Colon (tissue), 2 donors: Measurements from ENCODE around the gene ABCF2.

Source experiments
- FAIRE-seq: peaks from 2 replicates; lab custom pipeline; 2012; peaks lifted over from hg19 to GRCh38; lab: Jason Lieb, UNC
- donor health status: control.
- donor health status: control.

The ABCF2 gene

DNA sequence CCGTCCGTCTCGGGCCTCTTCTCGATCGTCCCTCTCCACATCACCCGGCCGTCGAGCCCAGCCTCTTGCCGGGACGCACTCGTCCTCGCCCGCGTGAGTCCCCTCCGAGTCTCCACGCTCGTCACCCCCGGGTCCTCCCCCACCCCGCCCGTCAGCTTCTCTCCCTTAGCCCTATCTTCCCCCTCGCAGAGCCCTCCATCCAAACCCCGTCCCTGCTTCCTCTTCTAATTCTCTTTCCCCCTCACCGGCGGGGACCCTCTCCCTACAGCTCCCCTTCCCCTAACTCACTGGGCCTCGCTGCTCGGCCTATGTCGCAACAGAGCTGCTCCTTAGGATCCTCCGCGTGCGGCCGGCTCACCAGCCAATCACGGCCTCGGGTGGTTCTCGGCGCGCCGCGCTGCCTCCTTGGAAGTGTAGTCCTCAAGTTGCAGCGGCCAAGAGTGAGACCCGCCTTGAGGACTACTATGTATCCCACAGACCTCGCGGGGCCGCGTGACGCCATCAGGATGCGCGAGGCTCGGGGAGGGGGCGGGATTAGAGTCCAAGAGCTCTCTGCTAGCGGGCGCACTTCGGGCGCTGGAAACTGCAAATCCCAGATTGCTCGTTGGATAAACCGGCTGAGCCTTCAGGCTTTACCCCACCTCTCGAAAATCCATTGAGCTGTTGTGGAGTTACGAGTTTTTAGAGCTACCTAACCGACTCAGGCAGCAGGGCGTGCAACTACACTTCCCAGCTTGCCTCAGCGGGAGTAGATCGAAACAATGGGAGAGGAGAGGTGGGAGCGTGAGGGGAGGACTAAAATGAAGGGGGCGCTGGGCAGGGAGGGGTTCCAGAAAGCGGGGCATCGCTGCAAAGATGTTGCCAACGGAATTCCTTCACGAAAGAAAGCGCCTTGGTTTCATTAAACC lies at the start of gene ABCF2:
Gene ABCF2 (minus strand): TSS at position 331 of the 908 bp plus-strand sequence. CDS start 747 bp downstream, outside the sequence.
- peak; percentile 24 for FAIRE-seq

DNA sequence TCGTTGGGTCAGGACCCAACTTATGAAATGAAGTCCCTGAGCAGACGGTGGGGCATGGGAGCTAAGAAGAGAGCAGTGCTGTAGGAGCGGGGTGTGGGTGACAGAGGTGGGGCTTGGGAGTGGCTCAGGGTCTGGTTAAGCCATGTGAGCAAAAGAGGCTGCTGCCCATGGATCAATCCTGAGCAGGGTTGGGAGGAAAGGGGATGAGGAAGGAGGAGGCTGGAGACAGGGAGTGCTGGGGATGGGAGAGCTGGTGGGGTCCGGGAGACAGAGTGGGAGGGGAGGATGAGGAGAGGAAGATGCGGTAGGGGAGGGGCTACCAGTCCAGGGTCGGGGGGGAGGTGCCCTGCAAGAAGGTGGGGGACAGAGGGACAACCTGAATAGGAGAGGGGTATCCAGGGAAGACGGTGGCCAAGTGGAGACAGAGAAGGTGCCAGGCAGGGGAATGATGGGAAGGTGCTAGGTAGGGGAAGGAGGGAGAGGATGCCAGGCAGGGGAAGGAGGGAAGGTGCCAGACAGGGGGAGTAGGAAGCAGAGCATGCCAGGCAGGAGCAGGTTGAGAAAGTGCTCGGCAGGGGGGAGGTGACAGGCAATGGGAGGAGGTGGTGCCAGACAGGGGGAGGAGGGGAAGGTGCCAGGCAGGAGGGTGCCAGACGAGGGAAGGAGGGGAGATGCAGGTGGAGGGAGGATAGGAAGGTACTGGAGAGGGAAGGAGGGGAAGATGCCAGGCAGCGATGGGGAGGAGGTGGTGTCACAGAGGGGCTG lies 49.0 kb upstream of the ABCF2 start:
- FAIRE-seq, result no peak

DNA sequence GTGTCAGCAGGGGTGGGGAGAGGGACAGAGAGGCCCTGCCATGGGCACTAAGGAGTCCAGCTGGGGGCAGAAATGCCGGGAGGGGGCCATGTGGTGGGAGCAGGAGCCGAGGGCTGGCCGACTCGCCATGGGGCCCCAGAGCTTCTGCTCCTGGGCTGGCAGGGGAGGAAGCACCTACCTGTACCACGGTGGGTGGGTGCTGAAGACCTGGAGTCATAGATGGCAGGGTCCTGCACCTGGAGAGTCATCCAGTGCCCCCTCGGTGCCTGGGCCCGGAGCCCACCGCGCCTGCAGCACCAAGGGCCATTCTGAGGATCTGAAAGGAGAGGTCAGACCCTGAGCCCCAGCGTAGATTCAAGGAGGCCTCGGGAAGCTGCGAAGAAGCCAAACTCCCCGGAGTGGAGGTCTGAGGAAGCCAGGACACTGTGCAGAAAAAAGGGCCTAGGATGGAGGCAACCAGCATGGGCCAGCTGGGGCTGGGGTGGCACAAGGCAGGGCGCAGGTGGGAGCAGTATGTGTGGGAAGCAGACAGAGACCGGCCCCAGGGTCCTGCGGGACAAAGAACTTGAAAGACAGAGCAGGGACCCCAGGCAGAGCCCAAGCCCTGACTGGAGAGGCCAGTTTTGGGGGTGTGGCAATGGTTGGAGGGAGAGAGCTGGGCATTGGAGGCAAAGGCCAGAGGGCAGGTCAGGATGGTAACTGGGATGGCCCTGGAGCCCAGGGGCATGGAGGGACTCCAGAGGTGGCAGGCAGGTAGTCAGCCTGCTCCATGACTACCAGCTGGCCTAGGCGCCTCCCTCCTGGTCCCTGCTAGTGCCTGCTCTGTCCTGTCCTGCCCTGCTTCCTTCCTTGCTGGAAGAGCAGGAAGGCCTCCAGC lies 48.2 kb upstream of the ABCF2 start:
- no peak for FAIRE-seq

DNA sequence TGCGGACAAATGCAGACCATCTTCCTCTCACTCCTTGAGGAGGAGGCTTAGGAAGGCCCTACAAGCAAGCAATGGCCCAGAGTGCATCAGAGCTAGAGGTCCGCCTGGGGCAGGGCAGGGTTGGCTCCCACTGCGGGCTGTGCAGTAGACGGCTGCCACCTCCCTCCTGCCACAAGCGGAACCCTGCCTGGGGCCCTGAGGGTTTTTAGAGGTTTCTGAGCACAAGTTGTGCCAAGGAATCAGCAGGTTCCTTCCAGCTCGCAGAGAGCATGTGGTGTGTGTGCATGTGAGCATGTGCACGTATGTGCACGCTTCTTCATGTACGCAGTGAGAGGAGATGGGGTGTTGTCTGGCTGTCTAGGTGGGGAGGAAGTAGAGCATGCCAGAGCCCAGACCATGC lies 47.4 kb upstream of the ABCF2 start:
- FAIRE-seq, result no peak

DNA sequence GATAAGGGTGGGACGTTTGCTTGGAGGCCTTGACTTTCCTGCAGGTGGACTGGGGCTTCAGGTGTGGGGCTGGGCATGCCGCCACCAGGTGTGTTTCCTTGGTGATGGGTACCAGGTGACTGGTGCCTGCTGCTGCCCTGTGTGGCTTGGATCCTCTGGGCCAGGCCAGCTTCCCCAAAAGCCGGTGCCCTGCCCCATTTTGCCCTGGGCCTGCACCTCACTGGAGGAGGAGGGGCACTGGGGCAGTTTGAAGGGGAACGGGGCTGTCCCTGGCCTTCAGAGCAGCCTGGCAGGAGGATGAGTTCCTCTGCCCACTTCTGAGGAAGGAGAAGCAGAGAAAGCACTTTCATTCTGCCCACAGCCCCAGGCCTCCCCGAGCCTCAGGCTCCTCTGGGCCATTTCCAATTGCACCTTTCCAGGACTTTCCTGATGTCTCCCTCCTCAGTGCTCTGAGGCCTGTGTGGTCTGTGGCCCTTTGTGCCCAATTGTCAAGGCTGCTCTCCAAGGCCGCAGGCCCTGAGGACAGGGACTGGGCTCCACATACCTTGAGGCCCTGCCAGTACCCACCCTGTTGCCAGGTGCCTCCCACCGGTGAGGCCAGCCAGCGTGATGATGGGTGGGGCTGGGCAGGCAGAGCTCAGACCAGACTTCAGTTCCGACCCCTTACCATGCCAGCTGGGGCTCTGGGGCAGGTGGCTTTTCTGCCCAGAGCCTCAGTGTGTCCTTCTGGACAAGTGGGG lies 46.8 kb upstream of the ABCF2 start:
- FAIRE-seq, result no peak

DNA sequence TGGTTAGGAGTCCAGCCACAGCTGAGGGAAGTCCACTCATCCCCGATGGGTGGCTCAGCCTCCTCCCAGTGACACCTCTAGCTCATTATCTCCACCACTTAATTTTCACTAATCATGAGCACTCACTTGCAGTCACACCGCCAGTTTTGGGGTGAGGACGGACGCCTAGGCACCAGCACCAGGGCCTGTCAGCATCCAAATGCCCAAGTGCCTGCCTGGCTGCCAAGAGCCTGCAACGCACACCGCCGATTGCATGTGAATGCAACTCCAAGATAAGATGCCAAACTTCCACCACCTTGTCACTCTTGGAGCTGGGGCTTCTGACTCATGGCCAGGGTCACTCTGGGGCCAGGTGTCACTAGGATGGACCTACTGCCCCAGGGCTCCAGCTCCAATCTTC lies 45.9 kb upstream of the ABCF2 start:
- no peak for FAIRE-seq

DNA sequence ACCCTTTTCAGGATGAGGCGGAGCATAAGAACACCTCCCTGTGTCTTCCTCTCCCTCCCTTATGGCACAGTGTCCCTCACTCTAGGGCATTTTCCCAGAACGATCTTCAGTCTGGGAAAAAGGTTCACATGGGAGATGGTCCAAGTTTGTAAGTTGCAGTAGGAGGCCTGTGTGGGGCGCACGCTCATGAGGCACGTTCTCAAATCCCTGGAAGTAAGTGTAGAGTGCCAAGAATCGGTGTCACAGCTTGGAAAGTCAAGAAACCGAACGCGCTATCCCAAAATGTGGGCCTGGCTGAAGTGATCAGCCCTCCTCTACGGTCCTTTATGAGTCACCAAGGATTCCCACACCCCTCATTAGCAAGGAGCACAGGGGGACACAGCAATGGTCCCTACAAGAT lies 45.4 kb upstream of the ABCF2 start:
- FAIRE-seq, result no peak

DNA sequence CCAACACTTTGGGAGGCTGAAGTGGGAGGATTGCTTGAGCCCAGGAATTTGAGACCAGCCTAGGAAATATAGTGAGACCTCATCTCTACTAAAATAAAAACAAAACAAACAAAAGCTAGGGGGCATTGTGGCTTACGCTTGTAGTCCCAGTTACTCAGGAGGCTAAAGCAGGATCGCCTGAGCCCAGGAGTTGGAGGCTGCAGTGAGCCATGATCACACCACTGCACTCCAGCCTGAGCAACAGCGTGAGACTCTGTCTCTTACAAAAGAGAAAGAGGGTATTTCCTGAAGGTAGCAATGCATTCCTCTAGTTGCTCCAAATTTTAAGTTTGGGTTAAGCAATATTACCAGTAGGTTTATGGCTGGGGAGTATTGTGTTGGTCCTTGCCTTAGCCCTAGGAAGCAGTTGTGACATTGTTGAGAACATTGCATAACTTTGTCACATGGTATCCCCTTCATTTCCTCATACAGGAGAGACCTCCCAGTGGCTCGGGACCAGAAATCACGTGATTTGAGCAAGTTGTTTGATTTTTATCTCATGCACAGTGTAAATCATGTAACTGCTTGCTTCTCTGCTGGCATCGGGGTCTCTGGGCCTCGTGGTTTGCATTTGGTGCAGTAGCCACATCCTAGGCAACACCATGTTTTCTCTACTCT lies 44.8 kb upstream of the ABCF2 start:
- FAIRE-seq, result no peak

DNA sequence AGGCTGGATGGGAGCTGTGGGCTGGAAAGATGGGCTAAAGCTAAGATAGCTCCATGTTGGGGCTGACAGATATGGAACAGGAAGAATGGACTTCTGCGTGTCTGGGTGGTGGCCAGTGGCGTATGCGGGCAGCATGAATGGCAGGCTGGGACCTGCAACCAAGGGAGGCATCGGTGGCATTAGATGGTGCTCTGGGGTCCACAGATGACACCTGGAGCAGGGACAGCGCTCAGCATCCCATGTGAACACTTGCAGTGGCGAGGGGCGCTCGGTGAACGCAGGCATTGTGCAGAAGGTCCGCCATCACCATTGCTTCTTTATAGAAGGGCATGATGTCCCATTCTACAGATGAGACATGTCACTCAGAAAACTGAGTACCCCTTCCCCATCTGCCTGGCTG lies 42.5 kb upstream of the ABCF2 start:
- FAIRE-seq, result no peak

DNA sequence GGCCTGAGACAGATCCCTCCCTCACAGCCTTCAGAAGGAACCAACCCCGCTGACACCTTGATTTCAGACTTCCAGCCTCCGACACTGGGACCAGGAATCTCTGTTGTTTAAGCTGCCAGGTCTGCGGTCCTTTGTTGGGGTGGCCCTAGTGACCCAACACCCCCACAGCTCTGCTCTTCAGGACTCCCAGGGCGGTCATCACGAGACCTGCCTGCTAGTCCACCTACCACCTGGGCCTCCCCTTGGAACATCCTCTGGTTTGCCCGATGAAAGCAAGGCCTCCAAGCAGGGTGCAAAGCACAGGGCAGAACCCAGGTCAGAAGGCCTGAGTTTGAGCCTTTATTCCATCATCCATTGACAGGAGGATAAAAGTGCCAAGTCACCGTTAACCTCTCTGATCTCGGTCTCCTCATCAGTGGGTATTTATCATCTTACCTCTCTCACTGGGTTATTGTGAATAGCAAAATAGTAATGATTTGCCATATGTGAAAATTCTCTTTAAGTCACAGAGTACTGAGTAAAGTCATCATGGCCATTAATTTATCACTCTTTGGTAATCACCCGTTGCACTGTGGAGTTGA lies 38.4 kb upstream of the ABCF2 start:
- no peak for FAIRE-seq

DNA sequence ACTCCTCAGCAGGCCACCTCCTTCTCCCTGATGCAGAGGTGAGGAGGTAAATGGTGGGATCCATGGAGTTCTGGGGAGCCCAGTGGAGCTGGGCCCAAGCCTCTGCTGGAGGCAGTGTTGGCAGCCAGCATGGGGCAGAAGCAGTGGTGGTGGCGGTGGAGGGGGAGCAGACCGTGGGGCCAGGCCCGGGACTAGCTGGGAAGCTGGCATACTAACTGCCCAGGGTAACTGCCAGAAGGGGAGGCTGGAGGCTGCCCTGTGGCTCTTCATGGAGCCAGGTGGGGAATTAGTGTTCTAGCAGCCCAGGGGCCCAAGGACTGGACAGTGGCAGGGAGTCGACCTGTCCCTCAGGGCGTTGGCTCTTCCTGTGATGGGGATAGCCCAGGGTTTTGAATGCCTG lies 37.6 kb upstream of the ABCF2 start:
- no peak for FAIRE-seq

DNA sequence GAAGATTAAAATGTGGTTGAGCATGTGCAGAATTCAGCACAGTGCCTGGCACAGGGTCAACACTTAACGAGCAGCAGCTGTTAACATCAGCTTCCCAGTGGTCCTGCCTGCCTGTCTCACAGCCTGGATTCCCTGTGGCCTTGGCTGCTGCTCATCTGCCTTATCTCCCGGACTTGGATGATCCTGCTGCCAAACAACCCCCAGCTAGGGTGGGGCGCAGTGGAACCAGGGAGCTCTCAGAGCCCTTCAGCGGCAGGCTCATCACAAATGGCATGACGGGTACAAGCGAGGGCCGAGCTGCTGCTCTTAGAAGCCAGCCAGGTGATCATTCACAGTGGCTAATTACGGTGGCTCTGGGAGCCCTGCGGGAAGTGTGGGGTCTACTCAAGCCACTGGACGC lies 34.5 kb upstream of the ABCF2 start:
- no peak for FAIRE-seq

DNA sequence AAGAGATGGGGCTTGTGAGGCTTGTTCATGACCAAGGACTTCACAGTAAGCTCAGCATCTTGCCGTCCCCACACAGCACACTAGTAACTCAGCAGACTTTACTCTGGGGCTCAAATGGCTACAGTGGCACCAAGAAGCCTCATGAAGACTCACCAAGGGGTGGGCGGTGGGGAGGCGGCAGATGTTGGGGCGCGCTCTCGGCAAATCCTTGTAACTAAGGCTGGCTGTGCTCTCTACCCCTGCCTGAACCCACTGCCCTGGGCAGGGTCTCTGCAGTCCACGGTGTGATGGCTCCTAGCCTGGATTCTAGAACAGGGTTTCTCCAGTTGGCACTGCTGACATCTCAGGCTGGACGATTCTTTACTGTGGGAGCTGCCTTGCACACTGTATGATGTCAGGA lies 33.9 kb upstream of the ABCF2 start:
- no peak for FAIRE-seq

DNA sequence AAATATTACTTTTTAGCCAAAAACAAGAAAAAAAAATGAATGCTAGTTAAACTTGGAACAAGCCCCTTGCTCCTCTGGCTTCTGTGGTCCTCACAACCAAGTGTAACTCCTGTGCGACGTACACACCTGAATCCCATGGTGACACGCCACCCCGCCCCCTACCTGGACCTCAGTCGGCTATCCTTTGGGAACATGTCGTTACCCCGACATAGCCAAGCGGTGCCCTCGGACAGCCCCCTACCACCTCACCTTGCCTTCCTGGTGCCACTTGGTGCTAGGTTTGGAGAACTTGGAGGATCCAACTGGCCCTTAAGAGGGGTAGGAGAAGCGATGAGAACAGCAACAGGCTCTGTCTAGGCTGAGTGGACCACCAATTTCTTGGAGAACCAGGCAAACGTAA lies 33.5 kb upstream of the ABCF2 start:
- no peak for FAIRE-seq

DNA sequence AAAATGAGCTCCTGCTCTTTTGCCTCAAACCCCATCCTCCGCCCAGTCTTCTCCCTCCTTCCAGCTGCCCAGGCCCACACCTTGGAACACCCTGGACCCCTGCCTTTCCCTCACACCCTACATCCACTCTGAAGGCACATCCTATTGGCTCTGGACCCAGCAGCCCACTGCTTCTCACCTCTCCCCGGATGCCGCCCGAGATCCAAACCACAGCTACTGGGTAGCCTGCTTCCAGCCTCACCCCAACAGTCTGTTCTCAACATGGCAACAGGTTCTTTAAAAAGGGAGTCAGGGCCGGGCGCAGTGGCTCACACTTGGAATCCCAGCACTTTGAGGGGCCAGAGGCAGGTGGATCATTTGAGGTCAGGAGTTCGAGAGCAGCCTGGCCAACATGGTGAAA lies 31.0 kb upstream of the ABCF2 start:
- FAIRE-seq, result no peak

DNA sequence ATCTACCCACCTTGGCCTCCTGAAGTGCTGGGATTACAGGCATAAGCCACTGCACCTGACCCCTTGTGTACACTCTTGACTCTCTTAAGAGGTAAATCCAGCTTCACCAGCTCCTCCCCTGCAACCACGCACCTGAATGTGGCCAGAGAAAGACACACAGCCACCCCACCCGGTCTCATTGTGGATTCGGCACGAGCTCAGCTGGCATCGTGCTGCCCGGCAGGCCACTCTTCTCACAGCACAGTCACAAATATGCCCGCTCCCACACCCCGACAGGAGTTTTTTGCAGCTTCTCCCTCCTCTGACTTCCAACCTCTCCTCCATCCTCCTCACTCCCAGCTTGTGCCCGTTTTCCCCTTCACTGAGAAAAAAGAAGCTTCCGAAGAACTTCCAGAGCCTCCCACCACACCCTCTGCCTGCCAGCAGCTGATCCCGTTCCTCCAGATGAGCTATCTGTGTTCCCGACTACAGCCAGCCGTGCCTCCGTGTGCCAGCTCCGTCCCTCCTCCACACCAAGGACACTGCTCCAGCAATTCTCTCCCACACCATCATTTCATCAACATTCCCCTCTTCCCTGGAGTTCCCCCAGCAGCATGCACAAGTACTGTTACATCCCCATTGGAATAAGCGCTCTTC lies 29.5 kb upstream of the ABCF2 start:
- no peak for FAIRE-seq

DNA sequence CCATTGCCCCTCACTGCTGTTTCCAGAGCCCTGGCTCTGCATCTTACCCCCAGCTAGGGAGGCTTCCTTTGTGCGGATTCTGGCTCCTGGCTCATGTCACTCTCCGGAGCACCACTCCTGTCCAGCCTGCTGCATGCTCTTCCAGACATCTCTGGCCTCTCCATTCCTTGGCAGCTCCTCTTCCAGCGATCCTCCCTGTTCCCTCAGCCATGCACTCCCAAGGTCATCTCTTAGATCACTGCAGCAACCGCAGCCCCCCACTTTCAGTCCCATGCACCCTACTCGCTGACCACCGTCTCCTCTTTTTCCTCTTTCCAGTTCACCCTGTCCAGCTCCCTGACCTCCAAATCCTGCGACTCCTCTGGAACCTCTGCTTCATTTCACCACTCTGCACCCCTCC lies 28.4 kb upstream of the ABCF2 start:
- no peak for FAIRE-seq

DNA sequence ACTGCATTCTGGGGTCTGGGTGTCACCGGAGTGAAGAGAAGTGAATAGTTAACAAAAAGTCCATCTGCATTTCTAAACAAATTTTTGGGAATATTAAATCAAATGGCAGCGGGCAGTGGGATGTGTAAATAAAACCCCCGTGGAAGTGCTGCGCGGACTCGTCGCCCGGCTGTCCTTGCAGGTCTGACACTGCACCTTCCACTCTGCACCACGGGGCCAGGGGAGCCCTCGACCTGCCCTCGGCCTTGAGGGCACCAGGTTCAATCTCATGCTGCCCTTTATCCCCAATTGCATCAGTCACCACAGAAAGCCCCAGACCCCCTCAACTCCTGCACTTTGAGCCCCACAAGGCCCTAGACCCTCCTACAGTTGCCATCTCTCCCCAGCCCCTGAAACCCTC lies 27.8 kb upstream of the ABCF2 start:
- FAIRE-seq, result no peak

DNA sequence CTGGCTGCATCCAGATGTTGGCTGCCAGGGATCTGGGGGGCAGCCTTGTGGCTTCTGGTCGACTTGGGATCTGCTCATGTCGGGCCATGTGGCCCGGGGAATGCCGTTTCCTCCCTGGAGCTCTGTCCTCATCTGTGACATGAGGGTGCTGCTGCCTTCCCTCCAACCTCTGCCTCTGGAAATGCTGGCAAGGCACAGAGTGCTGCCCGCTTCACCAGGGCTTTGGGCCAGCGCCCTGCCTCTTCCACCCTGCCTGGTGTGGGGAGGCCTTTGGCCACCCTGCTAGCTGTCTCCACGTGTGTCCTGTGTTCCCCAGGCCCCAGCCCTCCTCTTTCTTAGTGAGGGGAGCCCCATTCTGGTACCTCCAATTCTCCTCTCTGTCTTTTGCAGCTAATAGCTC lies 27.3 kb upstream of the ABCF2 start:
- FAIRE-seq, result no peak

DNA sequence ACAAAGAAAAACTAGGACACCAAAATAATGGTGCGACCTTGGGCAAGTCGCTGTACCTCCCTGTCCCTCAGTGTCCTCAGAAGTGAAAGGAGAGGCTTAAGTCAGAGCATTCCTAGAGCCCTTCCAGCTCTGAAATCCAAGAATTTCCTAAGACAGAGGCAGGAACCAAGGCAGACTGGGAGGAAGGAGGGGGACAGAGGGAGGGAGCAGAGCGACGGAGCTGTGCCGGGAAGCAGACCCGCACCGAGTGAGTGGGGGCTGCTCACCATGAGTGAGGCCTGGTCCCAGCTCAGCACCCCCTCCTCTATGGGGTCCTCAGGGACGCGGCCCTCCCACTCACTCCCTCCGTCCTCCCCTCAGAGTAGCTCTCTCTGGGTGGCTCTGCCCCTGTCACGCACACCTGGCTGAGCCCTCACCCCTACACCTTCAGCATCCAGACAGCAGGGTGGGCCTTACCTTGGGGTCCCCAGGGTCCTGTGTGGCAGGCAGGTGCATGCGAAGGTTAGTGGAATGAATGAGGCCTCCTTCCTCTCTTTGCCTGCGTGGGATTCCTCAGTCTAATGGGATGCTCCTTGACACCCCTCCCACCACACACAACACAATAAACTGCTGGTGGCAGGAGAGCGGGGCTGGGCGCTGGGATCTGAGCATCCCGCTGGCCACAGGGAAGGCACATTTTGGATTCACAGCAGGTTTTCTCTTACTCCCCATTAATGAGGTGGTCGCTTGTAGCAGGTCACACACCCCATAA lies 26.1 kb upstream of the ABCF2 start:
- FAIRE-seq, result no peak
